ES-I3 (cell line): Measurements from ENCODE around the gene IL11.
"Not testable (repeated sequence)": the region's sequence is repeated elsewhere in the genome, so short reads cannot be mapped to it uniquely, and the experiment has no call there.

Source experiments
- H3K36me3 ChIP-seq: 2 replicates; pipeline ENCODE4 v1.6.1; 2013; ENCODE audit warnings: mild to moderate bottlenecking, low read length, control low read depth, moderate library complexity; ENCODE audit not compliant: insufficient read depth
- H3K4me1 ChIP-seq: 2 replicates; pipeline ENCODE4 v1.6.1; 2013; ENCODE audit warnings: mild to moderate bottlenecking, control low read depth, low read length; ENCODE audit not compliant: insufficient read depth
- H3K9ac ChIP-seq: 2 replicates; pipeline ENCODE4 v1.6.1; 2013; ENCODE audit warnings: low read depth, mild to moderate bottlenecking, low read length, moderate library complexity
- H3K9me3 ChIP-seq: 2 replicates; pipeline ENCODE4 v1.6.1; 2013; ENCODE audit warnings: mild to moderate bottlenecking, low read length, moderate library complexity; ENCODE audit not compliant: control insufficient read depth, insufficient read depth

Gene IL11

DNA sequence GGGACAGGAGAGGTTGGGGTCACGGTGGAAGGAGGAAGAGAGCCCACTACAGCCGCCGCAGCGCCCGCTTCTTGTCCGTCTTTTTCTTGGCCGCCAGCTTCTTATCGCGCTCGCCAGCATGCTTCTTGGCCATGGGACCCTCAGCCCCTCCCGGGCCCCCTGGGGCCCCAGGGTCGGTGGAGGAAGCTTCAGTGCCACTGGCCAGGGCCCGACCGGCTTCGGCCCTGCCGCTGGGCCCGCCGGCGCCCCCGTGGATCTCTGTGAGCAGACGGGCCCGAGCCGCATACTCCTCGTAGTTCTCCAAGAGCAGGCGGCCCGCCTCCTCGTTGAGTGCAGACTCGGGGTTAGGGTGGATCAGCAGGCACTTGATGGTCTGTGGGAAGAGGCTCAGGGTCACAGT, 31.1 kb upstream of the IL11 start:
- peaks cover 42% of the 10 kb centered on the region for H3K36me3 ChIP-seq
- H3K4me1 ChIP-seq, H3K9me3 ChIP-seq, H3K9ac ChIP-seq: not testable (repeated sequence)

DNA sequence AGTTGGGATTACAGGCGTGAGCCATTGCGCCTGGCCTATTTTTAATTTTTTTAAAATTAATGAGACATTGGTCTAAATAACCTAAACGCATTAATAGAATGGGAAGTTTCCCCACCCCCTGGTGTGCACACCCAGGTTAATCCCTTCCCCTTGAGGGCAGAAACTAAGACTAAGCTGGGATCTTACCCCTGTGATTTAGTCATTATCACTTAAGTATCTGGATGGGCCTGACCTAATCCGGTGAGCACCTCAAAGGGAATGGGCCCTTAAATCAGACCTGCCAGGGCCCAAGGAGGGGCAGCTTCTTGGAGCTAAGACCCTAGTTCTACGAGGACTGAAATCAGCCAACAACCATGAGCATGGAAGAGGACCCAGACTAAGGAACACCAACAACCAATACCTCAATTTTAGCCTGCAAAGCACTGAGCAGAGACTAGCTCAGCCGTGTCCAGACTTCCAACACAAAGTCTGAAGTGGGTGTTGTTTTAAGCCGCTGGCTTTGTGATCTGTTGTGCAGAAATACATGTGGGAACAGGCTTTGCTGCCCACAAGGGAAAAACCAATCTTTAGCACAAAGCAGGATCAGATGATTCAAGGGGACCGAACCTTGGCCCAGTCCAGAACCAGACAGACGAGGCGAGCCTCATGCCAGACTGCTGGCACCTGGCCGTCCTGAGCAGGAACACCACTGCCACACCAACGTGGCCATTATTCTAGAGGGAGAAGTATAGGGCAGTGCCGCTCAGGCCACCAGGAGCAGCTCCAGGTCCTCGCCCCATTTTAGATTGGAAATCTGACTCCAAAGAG, 30.2 kb upstream of the IL11 start:
- Histone ChIP-seq H3K36me3 (peaks cover 33% of the 10 kb centered on the region), H3K4me1 (peaks cover under 1% of the 10 kb centered on the region; the same call in 1 of the 2 replicates), H3K9me3 (no peaks in the 10 kb centered on the region), H3K9ac (no peak overlapping the region)

DNA sequence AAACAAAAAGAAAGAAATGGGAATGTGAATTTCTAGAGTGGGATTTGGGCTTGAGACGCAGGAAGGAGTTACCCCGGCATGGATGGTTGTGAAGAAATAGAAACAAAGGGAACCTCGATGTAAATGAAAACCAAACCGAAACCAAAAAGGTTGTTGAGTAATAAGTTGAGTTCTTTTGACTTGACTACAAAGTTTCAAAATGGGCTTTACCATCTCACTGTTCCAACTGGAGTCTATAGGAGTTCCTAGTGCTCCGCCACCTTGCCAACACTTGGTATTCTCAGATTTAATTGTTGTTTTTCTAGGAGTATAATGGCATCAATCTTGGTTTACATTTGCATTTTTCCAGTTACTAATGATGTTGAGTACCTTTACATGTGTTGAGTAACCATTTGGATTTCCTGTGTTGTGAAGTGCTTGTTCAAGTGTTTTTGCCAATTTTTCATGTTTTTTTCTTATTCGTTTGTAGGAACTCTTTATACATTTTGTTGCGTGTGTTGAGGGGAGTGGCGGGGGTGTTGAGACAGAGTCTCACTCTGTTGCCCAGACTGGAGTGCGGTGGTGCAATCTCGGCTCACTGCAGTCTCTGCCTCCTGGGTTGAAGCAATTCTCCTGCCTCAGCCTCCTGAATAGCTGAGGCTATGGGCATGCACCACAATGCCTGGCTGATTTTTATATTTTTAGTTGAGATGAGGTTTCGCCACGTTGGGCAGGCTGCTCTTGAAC, 28.1 kb upstream of the IL11 start:
- peaks cover 21% of the 10 kb centered on the region for H3K36me3 ChIP-seq
- H3K9ac ChIP-seq = no peak overlapping the region
- peaks cover under 1% of the 10 kb centered on the region; the same call in 1 of the 2 replicates for H3K4me1 ChIP-seq
- H3K9me3 ChIP-seq = no peaks in the 10 kb centered on the region

DNA sequence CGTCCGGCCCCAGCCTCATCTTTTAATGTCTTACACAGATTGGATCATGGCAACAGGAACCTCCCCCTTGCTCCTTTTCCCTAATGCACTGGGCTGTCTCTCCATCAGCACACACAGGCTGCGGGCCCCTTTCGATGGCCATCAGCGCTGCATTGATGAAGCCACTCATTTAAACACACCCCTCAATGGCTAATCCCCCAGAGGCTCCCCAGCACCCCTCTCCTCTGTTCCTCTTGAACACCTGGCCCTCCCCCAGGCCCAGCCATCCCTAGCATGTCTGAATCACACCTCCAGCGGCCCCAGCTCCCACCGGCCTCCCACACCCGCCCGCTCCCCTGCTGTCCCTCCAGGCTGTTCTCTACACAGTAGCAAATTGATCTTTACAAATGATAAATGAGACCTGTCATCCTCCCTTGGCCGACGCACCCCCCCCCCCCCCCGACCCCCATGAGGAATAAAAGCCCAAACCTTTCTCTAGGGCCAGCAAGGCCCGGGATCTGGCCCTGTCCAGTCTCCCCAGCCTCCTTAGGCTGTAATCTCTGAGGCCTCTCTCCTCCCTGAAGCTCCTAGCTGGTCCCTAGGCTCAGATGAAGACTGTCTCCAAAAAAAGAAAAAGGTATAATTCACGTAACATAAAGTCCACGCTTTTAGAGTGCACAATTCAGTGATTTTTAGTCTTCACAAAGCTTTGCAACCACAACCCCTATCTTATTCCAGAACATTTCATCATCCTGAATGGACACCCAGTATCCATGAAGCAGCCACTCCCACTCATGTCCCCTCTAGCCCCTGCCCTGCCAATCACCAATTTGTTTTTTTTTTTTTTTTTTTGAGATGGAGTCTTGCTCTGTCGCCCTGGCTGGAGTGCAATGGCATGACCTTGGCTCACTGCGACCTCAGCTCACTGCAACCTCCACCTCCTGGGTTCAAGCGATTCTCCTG, 22.8 kb upstream of the IL11 start:
- Histone ChIP-seq H3K4me1 (peaks cover 19% of the 10 kb centered on the region), H3K9me3 (no peaks in the 10 kb centered on the region), H3K36me3 (peaks cover 4% of the 10 kb centered on the region; the same call in 1 of the 2 replicates), H3K9ac (no peak overlapping the region; the same call in none of the 2 replicates)

DNA sequence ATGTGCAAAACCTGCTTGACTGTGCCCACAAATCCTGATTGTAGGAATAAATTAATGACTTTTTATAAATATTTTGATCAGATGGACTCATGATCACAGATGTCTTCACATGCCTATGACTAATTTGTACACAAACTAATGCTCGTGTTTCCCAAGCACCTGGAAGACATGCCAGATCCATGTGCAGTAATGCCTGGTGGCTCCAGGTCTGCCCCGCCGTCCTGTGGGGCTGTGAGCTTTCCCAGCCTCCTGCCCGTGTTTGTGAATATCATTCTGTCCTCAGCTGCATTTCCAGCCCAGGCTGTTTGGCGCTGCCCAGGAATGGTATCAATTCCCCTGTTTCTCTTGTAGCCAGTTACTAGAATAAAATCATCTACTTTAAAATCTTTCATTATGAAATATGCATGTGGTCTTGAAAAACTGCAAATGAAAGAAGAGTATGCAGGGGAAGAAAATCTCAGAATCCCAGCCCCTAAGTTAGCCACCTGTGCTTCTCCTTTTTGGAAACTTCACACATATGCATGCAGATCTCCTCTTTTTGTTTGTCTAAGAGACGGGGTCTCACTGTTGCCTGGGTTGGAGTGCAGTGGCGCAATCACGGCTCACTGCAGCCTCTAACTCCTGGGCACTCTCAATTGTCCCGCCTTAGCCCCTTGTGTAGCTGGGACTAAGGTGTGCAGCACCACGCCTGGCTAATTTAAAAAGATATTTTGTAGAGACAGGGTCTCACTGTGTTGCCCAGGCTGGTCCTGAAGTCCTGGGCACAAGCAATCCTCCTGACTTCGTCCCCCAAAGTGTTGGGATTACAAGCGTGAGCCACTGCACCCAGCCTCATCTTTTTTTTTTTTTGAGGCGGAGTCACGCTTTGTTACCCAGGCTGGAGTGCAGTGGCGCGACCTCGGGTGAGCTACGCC, 21.7 kb upstream of the IL11 start:
- H3K4me1 ChIP-seq = peaks cover 24% of the 10 kb centered on the region
- peaks cover 5% of the 10 kb centered on the region for H3K36me3 ChIP-seq
- no peak overlapping the region; the same call in 1 of the 2 replicates for H3K9ac ChIP-seq

DNA sequence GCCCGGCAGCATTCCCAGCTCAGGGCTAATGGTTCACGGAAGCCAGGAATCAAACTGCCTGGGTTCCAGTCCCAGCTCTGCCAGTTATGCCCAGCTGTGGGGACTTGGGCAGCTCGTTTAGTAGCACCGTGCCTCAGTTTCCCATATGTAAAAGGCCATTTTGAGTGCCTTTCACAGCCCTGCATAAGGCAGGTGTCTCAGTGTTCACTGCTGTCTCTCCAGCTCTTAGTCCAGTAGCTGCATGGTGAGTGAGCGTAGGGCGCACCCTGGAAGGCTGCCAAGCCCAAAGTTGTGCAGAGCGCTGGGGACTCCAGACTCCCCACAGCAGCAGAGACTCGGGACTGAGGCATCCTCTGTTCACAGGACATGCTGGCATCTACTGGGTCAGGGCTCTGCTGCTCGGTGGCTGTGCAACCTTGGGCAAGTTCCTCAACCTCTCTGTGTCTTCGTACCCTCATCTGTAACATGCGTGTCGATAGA, 21.0 kb upstream of the IL11 start:
- Histone ChIP-seq H3K4me1 (peaks cover 24% of the 10 kb centered on the region), H3K36me3 (peaks cover 12% of the 10 kb centered on the region), H3K9me3 (no peaks in the 10 kb centered on the region), H3K9ac (no peak overlapping the region)

More for the DNA sequence above, 21.7 kb upstream of the IL11 start:
- no peaks in the 10 kb centered on the region for H3K9me3 ChIP-seq

DNA sequence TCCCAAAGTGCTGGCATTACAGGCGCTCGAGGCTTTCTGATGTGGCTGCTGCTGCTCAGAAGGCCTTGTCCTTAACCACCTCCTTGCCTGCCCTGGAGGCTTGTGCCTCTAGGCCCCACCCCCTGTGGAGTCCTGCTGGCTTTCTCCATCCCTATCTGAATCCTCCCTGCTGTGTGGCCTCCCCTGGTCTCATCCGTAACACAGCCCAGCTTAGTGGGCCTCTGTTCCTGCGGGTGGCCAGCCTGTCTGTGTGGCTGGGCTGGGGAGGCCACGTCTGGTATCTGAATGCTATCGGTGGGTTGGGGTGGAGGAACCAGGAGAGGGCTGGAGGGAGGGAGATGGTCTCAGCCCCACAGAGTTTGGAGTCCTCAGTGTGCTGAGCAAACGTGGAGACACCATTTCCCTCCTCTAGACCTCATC, 20.2 kb upstream of the IL11 start:
- no peak overlapping the region for H3K9ac ChIP-seq
- H3K9me3 ChIP-seq = no peaks in the 10 kb centered on the region
- H3K4me1 ChIP-seq = peaks cover 24% of the 10 kb centered on the region
- H3K36me3 ChIP-seq = peaks cover 12% of the 10 kb centered on the region

DNA sequence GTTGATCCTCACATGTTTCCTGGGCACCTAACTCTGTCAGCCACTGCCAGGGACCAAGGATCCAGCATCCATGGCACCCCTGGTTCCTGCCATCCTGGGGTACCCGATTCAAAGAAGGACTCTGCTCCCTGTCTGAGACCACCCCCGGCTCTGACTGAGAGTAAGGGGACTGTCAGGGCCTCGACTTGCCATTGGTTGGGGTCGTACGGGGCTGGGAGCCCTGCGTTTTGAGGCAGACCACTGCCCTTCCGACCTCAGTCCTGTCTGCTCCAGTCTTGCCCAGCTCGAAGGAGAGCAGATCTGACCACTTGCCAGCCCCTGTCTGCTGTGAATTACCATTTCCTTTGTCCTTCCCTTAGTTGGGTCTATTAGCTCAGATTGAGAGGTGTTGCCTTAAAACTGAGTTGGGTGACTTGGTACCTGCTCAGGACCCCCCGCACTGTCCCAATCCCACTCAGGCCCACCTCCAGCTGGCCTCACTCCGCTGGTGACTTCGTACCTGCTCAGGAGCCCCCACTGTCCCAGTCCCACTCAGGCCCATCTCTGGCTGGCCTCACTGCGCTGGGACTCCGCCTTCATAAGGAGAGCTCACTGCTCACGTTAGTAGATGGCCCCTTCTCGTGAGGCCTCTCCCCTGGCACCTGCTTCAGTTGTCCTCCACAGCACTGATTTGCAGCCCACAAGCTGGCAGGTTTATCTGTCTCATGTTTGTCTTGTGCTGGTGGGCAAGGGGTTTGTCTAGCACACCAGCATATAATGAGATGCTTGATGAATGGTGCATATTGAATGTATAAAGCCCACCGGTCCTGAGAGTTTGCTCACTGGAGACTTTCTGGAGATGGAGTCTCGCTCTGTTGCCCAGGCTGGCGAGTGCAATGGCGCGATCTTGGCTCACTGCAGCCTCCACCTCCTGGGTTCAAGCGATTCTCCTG, 19.4 kb upstream of the IL11 start:
- Histone ChIP-seq H3K9me3 (no peaks in the 10 kb centered on the region), H3K4me1 (peaks cover 24% of the 10 kb centered on the region), H3K36me3 (peaks cover 12% of the 10 kb centered on the region), H3K9ac (no peak overlapping the region)

DNA sequence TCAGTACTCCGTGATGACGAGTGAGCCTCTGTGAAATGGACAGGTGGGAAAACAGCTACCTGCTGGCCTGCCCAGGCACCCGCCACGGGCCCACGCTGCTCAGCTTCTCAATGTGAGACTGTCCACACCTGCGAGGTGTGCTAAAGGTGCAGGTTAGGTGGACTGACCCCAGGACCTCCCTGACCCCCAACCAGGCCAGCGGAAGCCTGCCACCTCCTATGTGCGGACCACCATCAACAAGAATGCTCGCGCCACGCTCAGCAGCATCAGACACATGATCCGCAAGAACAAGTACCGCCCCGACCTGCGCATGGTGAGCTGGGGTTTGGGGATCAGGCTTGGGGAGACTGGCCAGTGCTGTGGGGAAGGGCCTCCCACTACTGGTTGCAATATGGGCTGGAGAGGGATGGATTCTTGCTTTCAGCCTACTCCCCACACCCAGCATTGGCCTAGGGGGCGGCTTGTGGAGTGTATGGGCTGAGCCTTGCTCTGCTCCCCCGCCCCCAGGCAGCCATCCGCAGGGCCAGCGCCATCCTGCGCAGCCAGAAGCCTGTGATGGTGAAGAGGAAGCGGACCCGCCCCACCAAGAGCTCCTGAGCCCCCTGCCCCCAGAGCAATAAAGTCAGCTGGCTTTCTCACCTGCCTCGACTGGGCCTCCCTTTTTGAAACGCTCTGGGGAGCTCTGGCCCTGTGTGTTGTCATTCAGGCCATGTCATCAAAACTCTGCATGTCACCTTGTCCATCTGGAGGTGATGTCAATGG, 17.7 kb upstream of the IL11 start:
- H3K4me1 ChIP-seq = peaks cover 21% of the 10 kb centered on the region
- H3K9me3 ChIP-seq = no peaks in the 10 kb centered on the region
- peaks cover 12% of the 10 kb centered on the region for H3K36me3 ChIP-seq
- H3K9ac ChIP-seq = no peak overlapping the region

DNA sequence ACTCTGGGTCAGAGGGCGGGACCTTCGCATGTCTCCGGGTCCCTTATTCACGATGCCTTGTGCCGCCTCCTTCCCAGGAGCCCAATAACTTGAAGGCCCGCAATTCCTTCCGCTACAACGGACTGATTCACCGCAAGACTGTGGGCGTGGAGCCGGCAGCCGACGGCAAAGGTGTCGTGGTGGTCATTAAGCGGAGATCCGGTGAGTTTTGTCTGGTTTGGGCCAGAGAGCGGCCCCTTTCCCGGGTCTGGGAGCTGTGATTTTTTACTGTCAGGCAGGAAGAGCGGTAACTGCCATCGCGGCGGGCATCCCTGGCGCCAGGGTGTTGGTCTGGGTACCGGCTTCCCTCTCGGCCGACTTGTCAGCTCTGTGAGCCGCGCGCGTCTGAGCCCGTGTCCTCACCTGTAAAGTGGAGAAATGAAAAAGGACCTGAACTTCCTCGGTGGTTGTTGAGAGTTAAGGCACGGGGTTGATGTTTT, 16.3 kb upstream of the IL11 start:
- Histone ChIP-seq H3K9me3 (no peaks in the 10 kb centered on the region), H3K4me1 (peaks cover 8% of the 10 kb centered on the region; the same call in 1 of the 2 replicates), H3K36me3 (peaks cover 12% of the 10 kb centered on the region), H3K9ac (peak overlapping the region; percentile 76)

DNA sequence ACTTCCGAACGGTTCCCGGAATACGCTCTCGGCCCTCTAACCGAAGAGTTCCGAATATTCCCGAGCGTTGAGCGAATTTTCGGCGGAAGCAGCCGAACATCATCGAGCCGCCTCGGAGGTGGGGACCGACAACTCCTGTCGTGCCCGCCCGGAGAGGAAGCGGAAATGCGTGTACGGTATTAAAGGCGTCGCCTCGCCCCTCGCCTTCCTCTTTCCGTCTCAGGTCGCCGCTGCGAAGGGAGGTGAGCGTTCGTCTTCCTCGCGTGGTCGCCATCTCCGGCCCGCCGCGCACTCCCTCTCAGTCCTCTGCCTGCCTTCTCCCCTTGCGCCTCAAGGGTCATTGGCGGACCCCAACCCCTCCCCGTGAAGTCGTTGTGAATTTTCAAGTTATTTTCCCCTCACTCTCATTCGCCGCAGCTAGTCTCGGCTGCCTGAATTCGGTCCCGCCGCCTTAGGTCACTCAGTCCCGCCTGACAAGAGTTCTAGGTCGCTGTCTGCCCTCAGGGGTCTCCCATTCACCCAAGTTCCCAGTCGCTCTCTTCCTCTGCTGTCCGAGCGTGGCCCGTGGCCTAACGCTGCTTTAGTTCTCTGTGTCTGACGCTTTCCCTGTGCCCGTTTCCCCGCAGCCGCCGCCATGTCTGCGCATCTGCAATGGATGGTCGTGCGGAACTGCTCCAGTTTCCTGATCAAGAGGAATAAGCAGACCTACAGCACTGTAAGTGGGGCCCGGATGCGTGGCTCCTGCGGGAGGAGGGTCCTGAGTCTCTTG, 15.6 kb upstream of the IL11 start, which contains the start of gene RPL28:
RPL28 (plus strand) TSS at position 209 of the 769 bp plus-strand sequence; CDS start at position 635, 426 bp downstream.
- peaks cover 12% of the 10 kb centered on the region for H3K36me3 ChIP-seq

More for the DNA sequence above, 15.6 kb upstream of the IL11 start, which contains the start of gene RPL28:
- no peaks in the 10 kb centered on the region for H3K9me3 ChIP-seq
- H3K4me1 ChIP-seq = peaks cover 8% of the 10 kb centered on the region; the same call in 1 of the 2 replicates
- H3K9ac ChIP-seq = peak within 1 kb of the TSS; percentile 76
